PFSK-1 (cell line): ENCODE results near the gene IL17RC.

Experiments
- POLR2AphosphoS5 ChIP-seq: IDR thresholded peaks from 2 replicates; pipeline ENCODE4 v1.6.1; 2012; ENCODE audit warnings: low read depth, mild to moderate bottlenecking, control low read depth, low read length, moderate library complexity
- TAF1 ChIP-seq: IDR thresholded peaks from 2 replicates; pipeline ENCODE4 v1.6.1; 2012; ENCODE audit warnings: low read length, control low read depth, borderline replicate concordance; ENCODE audit not compliant: insufficient read depth

- no peak for TF ChIP-seq TAF1
- no peak for TF ChIP-seq POLR2AphosphoS5
Measured at GRCh38 chr3:9949115-9949514, 32.2 kb downstream of the IL17RC start.
